Stimulated activated CD8-positive, alpha-beta memory T cell treated with anti-CD3 and anti-CD28 coated beads, Interleukin-4, amount 100 ng/mL, for 48 hours (primary cell): Measurements from ENCODE around the gene PLA2G4F.

Experiments
- DNase-seq: peaks from one replicate; pipeline ENCODE4 v3.0.0-alpha.2; 2020

PLA2G4F gene

GRCh38 chr15:42130246-42130986 is 26.0 kb downstream of the PLA2G4F start:
- peak; percentile 14 for DNase-seq

GRCh38 chr15:42129364-42129763 is 27.1 kb downstream of the PLA2G4F start:
- no peak for DNase-seq

GRCh38 chr15:42128476-42128875 is 28.0 kb downstream of the PLA2G4F start:
- DNase-seq = no peak

- DNase-seq = no peak
These were observed 32.9 kb downstream of the PLA2G4F start for GRCh38 chr15:42123546-42123945.

- DNase-seq = no peak
These were observed 34.8 kb downstream of the PLA2G4F start for GRCh38 chr15:42121682-42122081.

GRCh38 chr15:42121021-42121420 is 35.4 kb downstream of the PLA2G4F start:
- no peak for DNase-seq

GRCh38 chr15:42120285-42120684 is 36.2 kb downstream of the PLA2G4F start:
- DNase-seq = no peak

GRCh38 chr15:42119446-42119760 is 37.0 kb downstream of the PLA2G4F start:
- no peak for DNase-seq

- DNase-seq = no peak
These were observed 37.6 kb downstream of the PLA2G4F start for GRCh38 chr15:42118650-42119445.

- no peak for DNase-seq
These were observed 44.5 kb downstream of the PLA2G4F start for GRCh38 chr15:42111924-42112323.

- DNase-seq = no peak
These were observed 46.1 kb downstream of the PLA2G4F start for GRCh38 chr15:42110367-42110766.

- no peak for DNase-seq
These were observed 47.6 kb downstream of the PLA2G4F start for GRCh38 chr15:42108806-42109205.

- no peak for DNase-seq
These were observed 48.2 kb downstream of the PLA2G4F start for GRCh38 chr15:42108189-42108588.

- DNase-seq = peak; percentile 63
These were observed 49.0 kb downstream of the PLA2G4F start for GRCh38 chr15:42107473-42107872.

- DNase-seq = no peak
These were observed 50.1 kb downstream of the PLA2G4F start for GRCh38 chr15:42106288-42106687.

- DNase-seq = no peak
These were observed 52.1 kb downstream of the PLA2G4F start for GRCh38 chr15:42104095-42104891.

- no peak for DNase-seq
These were observed 53.7 kb downstream of the PLA2G4F start for GRCh38 chr15:42102646-42103235.

- DNase-seq = no peak
These were observed 54.6 kb downstream of the PLA2G4F start for GRCh38 chr15:42101861-42102260.

GRCh38 chr15:42100021-42100800 is 56.2 kb downstream of the PLA2G4F start:
- DNase-seq = no peak

- DNase-seq = no peak
These were observed 59.4 kb downstream of the PLA2G4F start for GRCh38 chr15:42097018-42097417.

- no peak for DNase-seq
These were observed 61.9 kb downstream of the PLA2G4F start, which contains the start of gene PLA2G4D for GRCh38 chr15:42094512-42094963. Gene PLA2G4D, minus strand, starts transcription at chr15:42094562. Its CDS starts 103 bp downstream, at chr15:42094459.

- DNase-seq = no peak
These were observed 62.5 kb downstream of the PLA2G4F start for GRCh38 chr15:42093966-42094365.
